ENCODE results near the gene EFNA5.

The EFNA5 gene

DNA sequence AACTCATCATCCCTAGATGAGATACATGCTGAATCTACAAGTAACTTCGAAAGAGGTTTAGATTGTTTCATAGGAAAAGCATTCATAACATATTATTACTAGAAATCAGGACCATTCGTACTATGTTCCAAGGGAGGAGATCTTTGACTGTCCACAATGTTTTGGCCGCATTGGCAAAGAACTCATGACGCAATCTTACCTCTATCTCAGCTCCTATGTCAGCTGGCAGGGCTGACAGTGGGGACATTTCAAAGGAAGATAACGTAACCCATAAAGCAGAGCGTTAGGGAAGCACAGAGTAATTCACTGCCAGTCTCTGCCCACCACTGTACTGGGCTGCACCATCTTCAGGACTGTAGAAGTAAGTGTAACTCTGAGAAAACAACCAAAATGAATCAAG lies 69.7 kb downstream of the EFNA5 start:
- no peak for DNase-seq

DNA sequence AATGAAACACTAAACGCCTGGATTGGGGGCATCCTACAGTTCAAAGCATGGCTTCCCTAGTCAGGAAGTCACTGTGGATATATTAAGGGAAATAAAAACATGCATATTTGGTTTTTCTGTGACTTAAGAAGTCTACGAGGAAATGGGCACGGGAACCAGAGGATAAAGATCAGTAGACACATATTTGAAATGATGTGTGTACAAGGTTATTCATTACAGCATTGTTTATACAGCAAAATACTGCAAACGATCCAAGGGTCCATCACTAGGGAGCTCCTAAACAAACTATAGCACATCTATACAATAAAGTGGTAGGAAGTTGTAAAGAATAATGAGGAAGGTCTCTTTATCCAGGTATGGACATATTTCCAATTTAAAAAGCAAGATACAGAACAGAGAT lies 71.8 kb downstream of the EFNA5 start:
- DNase-seq = no peak

DNA sequence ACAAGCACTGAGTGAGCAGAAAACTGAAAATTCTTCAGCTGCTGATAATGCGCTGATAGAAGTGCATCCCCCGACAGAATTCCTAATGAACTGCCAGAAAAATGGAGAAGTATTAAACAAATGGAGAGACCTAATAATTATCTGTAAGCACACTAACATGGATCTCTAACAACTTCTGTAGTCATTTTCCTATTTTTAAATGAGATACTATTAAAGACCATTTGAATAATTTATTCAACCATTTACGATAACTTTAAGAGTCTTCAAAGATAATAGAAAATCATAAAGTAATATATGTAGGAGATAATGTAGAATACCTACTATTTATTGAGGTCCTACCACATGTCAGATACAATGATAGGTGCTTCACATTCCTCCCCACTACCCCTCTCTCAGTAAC lies 72.9 kb downstream of the EFNA5 start:
- no peak for DNase-seq

DNA sequence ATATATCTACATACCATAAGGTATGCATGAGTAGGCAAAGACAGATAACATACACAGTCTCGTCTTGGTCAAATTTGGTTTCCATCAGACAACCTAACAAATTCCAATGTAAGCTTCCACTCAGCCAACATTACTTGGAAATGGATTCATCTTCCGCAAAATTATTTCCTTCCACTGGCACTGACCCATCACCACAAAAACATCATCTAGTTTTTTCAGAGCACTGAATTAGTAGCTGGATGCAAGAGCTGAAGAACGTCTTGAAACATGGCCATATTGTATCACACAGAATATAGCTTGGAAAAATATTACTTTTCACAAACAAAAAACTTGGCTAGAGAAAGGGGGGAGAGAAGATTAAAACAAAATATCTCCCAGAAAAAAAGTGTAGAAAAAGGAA lies 73.5 kb downstream of the EFNA5 start:
- DNase-seq = no peak

DNA sequence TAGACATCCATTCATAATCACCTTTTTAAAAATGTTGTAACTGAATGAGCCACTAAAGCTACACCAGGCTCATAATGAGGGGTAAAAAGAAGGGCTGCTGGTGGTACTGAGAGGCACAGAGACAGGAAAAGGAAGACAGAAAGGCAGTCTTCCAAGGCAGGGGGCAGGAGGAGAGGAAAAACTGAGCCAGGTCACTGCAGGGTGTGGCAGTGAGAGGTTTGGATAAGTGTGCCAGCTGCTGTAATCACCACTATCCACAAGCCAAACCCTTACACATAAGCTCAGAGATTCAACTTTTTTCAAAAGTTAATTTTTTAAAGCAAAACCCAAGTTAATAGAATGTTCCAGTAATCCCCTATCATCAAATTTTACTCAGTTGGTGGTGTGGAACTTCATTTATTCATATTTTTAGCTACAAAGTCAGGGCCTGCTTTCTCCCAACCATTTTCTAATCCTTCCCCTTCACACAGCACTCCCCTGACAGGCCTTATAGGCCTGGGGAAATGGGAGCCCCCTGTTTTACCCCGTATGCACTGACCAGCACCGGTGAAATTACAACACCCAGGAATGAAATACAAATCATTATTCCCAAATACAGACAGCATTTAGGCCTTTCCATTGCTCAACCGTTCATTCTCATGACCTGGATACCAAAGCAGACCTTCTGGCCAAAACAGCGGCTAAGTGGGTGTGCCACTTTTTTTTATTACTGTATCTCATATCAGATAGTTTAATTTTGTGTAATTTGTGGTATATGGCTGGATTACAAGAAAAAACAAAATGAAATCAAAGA lies 76.3 kb downstream of the EFNA5 start:
- DNase-seq = no peak

DNA sequence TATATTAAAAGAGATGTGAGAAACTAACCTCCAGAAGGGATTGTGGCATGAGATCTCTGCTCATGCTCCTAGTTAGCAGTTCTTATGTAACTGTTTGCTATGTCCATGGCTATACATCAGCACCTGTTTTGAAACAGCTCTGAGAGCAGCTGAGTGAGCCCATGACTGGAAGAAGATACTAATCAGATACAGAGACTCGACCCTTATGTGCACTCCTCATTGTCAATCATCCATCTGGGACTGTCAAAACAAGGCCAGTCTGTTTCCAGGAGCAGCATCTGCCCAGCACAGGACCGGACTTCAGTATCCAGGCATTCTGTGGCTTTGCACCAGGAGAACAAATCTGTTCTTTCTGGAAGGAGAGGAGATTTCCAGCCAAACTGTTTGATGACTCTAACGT lies 77.7 kb downstream of the EFNA5 start:
- no peak for DNase-seq

DNA sequence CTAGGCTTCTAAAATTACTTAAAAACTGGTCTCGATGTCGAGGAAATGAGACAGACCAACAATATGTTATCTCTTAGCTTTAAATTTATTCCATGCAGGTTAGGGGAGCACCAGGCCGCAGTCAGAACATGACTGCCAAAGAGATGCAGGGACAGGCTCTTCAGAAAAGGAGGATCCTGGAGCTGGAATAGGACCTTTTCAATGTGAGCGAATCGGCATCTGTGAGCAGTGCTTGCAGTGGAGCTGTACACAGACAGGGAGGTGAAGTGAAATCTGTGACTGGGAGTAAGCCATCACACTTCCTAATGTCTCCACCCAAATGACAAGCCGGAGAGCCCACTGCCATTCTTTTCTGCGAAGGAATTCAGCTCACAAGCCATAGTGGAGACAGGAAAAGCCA lies 78.2 kb downstream of the EFNA5 start:
- no peak for DNase-seq

DNA sequence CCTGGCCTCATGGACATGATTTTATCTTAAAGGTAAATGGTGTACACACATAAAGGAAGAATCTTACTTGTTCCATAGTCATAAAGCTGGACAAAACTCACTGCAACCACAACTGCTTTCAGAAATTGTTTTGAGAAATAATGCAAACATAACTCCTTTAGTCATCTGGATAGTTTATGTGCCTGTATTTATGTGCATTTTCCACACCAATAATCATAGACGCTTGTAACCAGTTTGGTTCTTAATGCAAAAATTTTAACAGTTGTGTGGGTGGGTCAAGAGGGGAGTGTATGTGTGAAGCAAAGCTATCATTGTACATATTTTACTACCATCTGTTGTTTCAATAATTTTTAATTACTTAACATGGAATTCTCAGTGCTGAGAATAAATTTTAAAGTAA lies 80.1 kb downstream of the EFNA5 start:
- DNase-seq = no peak

DNA sequence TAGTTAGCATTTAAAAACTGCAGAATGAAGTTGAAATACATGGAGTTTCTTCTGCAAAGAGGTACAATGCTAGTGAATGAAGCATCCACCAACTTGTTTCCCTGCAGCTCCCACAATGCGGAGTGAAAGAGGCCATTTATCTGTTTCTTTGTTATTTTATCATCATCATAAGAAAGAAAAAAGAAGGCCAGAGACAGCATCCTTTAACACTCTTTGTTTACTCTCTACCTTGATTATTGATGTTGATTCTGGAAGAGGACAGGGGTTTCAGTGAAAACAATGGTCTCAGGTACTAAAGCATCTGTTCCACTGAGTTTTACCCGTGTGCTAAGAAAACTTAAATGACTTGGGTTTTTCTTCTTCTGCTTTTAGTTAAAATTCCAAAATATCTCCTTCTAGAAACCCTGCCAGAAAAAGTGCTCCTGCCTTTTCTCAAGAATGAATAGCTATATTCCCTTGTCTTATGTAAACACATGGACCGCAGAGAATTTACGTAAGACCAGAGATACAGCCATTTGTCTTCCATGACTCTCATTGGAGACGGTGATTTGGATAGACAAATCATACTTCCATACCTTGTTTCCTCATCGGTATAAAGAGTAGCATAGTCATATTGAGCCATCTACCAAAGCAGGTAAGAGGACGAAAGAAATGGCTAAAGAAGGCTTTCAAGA lies 81.1 kb downstream of the EFNA5 start:
- no peak for DNase-seq

DNA sequence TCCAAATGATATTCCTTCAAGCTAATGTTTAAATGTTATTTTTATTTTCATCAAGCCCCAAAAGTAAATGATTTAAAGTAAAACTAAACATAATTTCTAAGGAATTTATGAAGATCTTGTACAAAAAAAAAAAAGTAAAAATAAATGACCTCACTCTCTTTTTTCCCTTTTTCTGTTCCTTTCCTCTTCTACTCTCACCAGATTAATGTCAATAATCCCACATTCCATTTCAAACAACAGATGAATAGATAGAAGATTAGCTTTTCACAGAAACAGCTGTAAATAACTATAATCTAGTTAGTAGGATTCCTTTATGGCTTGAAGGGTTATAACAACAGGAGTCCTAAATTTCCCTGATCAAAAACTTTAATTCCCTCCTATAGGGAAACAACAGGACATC lies 88.1 kb downstream of the EFNA5 start:
- no peak for DNase-seq

DNA sequence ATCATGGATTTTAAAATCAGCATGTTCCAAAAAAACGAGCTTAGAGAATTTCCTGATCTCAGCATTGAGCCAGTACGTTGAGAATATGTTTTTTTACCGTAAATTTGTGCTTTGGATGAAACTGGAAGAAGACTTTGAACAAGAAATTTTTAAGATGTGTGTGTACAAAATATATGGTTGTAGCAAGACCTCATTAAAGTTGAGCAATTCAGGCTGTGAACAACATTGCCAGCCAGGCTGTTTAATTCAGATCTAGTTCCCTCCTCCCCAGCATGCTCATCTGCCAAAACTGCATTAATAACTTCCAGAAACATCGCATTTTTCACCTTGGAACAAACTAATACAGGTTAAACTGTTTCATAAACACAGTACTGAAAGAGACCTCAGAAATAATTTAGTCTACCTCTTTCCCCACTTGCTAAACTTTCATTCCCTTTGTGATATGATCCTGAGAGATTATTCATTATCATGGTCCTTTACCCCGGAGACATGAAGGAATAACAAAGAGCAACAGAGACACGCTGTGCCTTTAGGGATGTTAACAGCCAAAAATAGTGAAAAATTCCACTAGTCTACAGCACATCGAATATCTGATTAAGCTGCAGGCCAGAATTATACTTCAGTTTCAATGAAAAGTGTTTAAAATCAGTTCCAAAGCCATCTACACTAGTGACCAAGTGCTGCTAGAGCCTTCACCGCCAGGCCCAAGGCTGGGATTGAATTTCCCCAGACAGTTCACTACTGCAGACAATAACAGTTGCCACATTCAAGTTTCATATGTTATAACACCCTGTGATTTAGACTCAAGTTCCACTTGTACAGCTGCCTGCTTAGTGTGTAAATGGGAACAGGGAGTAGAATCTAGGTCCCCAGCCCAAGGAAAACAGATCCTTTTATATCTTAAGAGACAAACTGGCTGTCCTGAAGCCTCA lies 89.6 kb downstream of the EFNA5 start:
- DNase-seq = no peak

DNA sequence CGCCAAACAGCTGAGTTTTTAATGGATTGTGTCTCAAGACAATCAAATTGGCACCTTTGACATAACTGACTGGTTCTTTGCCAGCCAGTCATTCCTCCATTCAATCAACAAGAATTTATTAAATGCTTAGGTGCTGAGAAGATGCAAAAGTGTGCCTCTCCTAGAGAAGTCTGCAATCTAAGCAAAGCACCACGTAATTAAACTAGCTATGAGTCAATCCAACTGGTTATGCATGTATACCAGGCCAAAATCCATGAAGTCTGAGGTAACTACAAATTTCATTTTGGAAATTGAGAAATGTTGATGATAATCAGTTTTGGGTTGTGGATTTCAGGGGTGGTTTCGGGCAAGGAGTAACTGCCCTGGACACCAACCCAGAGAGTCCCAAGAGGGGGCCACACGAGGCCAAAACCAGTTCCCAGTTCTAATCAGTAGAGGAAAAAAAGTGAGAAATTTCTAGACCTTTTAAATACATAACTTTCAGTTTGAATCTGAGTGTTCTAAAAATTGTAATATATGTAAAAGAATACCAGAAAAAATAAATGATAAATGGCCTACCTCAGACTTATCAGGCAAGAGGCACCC lies 92.6 kb downstream of the EFNA5 start:
- DNase-seq = no peak

DNA sequence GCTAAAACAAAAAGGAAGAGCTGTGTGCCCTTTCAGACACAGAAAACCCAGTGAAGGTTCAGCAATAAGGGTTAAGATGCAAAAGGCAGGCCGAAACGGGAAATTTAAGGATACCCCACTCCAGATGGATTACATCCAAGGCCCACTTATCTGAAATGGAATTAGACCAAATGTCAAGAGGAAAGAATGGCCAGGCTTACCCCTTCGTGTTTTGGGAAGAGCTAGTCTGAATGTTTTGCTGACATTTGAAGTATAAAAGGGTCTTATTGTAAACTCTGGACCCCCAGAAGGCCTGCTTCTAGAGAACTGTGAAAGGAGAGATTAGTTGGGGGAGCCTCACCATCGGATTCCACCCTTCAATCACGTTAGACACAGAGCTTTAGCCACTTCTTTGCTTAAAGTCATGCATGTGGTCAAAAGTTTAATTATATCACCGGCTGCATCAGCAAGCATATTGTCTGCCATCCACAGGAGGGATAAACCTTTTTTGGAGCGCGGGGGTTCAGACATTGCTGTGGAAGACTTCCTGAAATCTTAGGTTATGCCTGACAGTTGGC lies 93.3 kb downstream of the EFNA5 start:
- DNase-seq = no peak

DNA sequence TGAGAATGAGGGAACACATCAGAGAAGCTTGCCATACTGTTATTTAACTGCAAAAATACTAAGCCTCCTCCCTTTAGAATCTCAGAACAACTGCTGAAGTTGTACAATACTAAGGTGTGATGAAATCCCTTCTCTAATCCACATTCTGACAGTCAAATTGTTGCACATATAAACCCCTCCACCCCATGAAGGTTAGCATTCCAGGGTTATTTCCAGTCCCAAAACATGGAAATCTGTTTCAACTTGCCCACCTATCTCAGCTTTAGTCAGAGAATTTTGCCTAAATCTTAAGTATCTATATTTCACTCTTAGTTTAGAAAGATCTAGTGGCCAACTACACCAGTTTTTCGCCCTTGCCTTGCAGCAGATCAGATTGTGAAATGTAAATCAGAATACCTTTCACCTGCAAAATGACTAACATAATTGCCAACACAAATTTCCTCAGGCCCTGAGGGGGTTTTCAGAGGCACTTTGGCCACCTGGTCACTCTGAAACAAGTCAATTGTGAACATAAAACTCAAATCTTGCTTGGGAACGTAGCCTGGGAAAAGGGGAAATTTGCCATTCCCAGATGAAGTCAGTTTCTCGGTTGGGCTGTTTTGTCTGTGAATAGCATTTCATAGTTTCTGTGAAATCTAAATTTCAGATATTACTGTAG lies 93.9 kb downstream of the EFNA5 start:
- DNase-seq = no peak

DNA sequence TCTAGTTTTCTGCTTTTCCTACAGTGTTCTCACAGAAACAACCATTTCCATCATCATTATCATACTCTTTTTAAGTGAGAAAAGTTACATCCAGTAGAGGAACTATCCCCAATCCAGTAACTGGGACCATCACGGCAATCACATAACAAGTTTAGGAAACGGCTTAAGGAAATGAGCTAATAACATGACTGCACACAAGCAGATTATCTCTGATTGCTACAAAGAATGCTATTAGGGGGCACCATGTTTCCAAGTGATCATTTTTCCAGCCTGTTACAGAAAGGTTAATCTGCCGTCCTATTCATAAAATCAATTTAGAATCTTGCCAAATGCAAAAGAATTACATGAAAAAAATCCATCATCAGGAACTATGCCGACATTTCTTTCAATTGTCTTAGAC lies 94.6 kb downstream of the EFNA5 start:
- DNase-seq = no peak

DNA sequence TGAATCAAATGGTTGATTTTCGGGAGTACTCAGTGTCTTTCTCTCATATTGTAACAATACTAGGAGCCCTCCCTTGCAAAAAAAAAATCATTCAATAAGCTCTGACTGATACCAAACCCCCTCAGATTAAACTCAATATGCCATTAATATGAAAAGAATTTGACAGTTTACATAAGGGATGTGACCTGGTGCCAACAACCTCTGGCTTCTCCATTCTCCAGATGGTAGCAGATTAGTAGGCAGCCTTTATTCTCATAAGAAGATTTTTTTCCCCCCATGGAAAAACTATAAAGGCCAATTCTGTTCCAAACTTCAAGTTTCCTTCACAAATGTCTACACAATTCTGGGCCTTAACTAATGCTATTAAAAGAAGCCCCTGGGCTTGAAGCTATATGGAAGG lies 96.5 kb downstream of the EFNA5 start:
- no peak for DNase-seq

DNA sequence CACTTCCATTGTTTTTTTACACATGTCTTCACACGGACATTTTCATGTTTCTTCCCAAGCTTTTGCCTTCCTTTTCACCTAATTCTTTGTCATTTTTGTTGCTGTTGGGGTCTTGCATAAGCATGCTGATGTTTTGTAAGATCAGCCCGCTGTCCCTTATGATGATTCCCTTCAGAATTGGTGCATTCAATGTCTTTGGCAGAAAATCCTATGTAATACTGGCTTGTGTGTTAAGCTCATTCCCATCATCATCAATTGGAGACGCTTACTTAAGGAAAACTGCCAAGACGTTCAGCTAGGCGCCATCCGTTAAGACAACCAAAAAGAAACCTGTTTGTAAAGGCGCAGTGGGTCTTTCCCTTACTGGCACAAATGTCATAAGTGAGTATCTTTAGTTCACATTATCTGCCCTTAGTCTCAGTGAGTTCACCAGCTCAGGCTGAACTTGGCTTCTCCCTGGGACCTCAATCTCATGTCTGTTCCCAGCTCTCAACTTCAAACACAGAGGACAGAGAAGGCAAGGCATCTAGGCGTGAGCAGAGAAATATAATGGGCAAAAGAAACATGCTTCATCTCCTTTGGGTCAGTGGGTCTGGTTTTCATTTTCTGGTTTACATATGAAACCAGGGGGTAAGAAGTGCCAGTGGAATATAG lies 97.9 kb downstream of the EFNA5 start:
- no peak for DNase-seq

DNA sequence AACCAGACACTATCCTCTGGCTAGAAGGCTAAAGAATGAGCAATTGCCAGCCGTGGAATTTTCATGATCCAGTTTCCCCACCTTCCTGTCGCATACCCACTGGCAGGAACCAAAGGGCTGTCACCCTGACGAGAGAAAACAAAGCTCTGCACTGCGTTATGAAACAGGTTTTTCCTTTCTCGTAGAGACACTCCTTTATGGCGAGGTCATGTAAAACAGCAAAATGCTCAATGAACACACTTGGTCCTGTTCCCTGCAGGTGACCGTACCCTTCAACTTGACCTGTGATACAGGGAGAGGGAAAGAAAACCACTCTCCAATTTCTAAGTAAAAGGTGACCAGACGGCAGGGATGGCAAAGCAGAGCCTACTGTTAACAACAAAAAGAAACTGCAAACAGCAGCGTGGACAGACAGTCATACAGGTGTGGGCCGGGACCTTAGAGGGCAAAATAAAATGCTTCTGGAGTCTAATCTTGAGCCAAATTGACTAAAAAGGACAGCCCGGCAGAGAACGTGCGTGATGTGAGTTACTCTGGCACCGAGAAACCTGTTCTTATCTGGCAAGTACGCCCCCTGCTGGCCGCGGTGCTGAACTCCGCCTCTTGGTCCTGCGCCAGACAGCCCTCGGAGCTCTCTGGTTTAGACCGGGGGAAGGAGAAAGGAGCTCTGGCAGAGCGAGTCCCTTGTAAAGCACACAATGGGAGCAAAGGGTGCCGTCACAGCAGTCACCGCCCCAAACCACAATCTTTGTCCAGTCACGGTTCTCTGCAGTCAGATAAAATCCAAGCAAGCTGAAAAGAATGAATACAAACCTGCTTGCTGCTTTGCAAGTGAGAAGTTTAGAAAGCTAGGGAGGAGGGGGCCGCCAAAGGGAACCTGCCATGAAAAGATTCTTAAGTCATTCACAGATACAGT lies 98.9 kb downstream of the EFNA5 start:
- DNase-seq = no peak

DNA sequence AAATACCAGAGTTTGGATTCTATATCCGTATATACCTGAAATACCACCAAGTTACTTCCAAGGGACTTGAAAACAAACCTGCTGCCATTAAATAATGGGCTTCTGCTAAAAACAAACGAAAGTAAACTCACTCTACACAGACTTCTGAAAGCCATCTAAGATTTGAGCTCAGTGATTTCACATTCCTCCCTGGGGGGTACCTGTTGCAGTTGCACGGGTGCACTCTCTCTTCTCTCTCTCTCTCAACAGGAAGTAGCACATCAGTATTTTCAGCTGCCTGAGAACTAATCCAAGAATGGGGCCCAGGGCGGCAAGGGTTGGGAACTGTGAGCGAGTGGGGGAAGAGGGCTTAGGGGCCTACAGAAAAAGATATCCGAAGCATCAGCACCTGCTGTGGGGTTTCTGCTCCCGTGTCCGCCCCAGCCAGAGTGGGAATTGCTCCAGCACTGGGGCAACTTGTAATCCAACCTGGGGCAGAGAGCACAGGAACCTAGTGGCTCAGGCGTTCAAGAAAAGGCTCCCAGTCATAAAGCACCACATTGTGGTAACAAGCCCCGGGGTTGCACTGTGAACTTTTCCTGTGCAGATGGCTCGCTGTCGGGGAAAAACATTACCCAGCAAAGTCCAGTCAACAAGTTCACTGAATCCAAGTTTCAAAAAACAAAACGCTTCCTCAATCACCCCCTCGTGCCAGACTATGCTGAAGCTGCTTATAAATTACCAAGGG lies 99.8 kb downstream of the EFNA5 start:
- no peak for DNase-seq

DNA sequence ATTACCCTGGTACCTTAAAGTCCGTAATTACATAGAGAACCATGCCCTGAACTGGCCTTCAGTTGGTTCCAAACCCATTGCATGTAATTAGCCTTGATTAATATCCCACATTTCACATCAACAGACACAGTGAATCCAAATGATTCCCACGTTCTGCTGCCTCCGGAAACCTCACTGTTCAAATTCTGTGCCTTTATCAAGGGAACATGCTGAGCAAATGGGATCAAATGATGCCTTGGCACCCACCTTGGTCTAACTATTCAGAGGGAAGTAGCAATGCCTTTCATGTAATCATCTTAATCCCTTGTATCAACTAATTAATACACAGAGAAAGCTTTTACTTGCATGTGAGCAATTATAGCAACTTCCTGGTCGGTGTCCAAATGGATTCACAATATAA lies 100.6 kb downstream of the EFNA5 start:
- DNase-seq = no peak

All from GF-D8 (cell line).